AG09309 (cell line): ENCODE measurements around the gene TRIM39.

ENCODE experiments used
- DNase-seq: peaks from one replicate; pipeline ENCODE4 v3.0.0-alpha.2; 2010; ENCODE audit warnings: low read depth
- H3K4me3 ChIP-seq: 2 replicates; pipeline ENCODE4 v1.5.1; 2011; ENCODE audit warnings: mild to moderate bottlenecking, low read depth, low read length, moderate library complexity; ENCODE audit not compliant: control insufficient read depth
- TF ChIP-seq, protein P1 (sequence below): IDR thresholded peaks from 2 replicates; pipeline ENCODE4 v1.5.1; 2011; ENCODE audit warnings: mild to moderate bottlenecking, low read depth, low read length, inconsistent platforms; ENCODE audit not compliant: insufficient read depth, control insufficient read depth; ENCODE audit errors: missing control alignments

The TRIM39 gene

DNA sequence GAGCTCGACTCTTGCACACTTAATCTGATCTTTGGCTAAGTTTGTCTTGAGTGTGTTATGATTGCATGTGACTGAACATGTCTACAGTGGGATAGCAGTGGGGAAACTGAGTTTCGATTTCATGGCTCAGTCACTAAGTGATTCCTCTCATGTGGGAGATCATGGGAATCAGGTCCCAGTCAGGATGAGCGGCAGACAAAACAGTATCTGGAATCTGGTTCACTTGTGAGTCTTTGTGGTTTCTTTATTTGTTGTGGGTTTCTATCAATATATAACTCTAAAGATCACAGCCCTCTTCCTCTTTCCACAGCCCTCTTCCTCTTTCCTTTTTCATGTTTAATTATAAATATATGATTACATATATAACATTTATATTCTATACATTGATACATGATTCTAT, 22.2 kb downstream of the TRIM39 start:
- no peak overlapping the region for H3K4me3 ChIP-seq
- DNase-seq = no peak
- TF ChIP-seq, protein P1, sequence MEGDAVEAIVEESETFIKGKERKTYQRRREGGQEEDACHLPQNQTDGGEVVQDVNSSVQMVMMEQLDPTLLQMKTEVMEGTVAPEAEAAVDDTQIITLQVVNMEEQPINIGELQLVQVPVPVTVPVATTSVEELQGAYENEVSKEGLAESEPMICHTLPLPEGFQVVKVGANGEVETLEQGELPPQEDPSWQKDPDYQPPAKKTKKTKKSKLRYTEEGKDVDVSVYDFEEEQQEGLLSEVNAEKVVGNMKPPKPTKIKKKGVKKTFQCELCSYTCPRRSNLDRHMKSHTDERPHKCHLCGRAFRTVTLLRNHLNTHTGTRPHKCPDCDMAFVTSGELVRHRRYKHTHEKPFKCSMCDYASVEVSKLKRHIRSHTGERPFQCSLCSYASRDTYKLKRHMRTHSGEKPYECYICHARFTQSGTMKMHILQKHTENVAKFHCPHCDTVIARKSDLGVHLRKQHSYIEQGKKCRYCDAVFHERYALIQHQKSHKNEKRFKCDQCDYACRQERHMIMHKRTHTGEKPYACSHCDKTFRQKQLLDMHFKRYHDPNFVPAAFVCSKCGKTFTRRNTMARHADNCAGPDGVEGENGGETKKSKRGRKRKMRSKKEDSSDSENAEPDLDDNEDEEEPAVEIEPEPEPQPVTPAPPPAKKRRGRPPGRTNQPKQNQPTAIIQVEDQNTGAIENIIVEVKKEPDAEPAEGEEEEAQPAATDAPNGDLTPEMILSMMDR = no peak

DNA sequence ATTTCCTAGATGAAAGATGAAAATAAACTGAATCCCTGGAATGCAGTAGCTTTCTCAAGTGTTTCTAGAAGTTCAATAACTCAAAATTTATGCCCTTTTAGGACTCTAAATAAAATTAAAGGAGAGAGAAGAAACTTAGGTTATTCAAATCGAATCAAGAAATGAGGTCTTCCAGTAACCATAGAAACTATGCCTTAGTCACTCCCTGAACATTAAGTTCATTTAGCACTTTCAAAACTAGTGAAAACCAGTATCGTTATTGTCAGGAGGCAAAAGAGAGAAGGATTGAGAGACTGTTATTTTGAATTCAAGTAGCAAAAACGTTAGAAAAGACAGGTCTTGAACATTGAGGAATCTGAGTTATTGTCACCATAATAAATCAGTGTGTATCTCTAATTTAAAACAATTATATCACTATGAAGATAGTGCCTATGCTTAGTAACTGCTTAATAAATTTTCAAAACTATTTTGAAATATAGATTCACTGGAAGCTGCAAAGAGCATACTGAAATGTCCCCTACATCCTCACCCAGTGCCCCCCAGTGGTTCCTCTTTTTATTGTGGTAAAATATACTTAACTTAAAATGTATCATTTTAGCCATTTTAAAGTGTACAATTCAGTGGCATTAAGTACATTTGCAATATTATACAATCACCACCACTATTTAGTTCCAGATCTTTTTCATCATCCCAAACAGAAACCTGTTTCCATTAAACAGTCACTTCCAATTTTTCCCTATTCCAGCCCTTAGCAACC, 22.9 kb downstream of the TRIM39 start:
- no peak for DNase-seq
- TF ChIP-seq, protein P1 = no peak
- H3K4me3 ChIP-seq = no peak overlapping the region

DNA sequence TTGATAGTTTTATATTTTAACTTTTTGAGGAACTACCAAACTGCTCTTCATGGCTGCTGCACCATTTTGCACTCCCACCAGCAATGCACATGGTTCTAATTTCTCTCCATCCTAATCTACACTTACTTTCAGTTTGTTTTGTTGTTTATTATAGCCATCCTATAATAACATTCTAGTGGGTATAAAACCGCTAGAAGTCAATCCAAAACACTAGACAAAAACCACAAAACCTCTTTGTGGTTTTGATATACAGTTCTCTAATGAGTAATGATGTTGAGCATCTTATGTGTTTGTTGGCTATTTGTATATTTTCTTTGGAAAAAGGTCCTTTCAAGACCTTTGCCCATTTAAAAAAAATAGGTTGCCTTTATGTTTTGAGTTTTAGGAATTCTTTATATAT, 23.8 kb downstream of the TRIM39 start:
- no peak overlapping the region for H3K4me3 ChIP-seq
- DNase-seq = no peak
- TF ChIP-seq, protein P1 = no peak

DNA sequence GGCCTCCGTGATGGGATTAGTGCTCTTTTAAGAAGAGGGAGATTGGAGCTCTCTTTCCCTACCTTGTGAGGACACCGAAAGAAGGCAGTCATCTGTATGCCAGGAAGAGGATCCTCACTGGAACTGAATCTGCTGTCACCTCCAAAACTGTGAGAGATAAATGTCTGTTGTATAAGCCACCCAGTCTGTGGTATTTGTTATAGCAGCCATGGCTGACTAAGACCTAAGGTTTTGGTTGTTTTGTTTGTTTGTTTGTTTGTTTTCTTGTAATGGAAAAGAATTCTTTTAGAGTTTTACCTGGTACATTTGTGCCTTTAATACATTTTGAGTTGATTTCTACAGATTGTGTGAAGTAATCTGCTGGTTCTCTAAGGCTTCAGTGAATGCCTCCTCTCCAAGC, 25.8 kb downstream of the TRIM39 start:
- DNase-seq = no peak
- TF ChIP-seq, protein P1 = no peak
- no peak overlapping the region for H3K4me3 ChIP-seq

DNA sequence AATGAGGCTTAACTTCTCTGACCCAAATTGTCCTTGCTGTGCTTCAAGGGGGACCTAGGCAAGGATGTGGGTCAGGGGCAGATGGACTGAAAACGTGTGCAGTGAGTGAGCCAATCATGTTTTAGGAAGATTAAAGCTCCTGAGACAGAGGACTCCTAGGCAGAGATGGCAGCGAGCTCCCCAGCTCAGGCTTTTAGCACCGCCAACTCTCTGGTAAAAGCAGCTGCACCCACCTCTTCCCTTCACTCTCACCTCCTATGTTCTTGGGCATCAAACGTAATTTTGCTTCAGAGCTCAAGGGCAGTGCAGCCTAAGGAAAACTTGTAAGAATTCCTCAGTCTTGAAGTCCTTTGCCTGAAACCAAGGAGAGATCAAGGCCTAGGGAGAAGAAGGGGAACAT, 28.6 kb downstream of the TRIM39 start:
- no peak for DNase-seq
- TF ChIP-seq, protein P1 = no peak
- H3K4me3 ChIP-seq = no peak overlapping the region

DNA sequence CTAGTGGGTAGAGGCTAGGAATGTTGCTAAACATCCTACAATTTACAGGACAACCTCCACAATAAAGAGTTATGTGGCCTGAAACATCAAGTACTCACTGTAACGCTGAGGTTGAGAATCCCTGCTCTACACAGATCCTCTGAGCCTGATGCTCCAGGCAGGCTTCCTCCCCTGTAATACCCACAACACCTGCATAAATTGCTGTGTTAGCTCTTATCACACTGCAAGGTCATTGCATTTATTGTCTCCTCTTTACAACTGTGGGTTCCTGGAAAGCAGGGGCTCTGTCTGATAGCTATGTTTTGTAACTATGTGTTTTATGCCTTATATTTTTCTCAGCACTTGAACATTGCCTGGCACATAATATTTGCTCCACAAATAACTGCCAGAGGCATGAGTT, 29.8 kb downstream of the TRIM39 start:
- DNase-seq = no peak
- TF ChIP-seq, protein P1 = no peak
- no peak overlapping the region for H3K4me3 ChIP-seq
